Activated CD4-positive, alpha-beta T cell treated with anti-CD3 and anti-CD28 coated beads for 4 hours (primary cell): ENCODE data around the gene ALDH1A3.

ENCODE experiments used
- DNase-seq, 2 donors: peaks; one replicate each; pipeline ENCODE4 v3.0.0-alpha.2; 2020

Gene ALDH1A3

DNA sequence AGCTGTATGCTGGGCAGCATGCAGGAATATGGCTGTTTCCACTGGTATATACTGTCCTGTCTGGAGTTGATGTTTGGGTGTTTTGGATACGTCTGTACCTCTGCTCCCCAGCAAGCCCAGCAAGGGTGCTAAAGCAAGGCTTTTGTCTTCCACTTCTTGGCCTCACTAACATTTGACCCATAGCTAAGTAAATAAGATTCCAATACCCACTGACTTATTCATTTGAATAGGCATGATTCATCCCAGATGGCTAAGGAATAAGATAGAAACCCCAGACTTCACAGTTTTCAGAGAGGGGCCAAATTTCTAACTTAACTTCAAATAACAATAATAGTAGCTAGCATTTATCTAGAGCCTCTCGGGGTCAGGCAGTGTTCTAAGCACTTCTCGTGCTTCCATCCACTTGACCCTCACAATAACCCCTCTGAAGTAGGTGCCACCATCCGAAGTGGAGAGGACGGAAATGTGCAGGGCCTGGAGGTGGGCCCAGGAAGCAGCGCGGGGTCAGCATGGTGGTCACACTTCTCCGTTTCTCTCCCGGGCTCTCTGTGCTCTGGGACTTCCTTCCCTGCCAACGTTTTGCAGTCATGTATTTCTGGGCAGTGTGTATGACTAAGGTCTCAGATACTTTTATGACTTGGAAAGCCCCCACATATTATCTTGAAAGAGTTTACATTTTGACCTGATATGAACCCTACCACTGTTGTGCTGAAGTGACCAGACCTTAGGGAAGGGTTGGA lies 78.9 kb downstream of the ALDH1A3 start:
- DNase-seq: no peak

DNA sequence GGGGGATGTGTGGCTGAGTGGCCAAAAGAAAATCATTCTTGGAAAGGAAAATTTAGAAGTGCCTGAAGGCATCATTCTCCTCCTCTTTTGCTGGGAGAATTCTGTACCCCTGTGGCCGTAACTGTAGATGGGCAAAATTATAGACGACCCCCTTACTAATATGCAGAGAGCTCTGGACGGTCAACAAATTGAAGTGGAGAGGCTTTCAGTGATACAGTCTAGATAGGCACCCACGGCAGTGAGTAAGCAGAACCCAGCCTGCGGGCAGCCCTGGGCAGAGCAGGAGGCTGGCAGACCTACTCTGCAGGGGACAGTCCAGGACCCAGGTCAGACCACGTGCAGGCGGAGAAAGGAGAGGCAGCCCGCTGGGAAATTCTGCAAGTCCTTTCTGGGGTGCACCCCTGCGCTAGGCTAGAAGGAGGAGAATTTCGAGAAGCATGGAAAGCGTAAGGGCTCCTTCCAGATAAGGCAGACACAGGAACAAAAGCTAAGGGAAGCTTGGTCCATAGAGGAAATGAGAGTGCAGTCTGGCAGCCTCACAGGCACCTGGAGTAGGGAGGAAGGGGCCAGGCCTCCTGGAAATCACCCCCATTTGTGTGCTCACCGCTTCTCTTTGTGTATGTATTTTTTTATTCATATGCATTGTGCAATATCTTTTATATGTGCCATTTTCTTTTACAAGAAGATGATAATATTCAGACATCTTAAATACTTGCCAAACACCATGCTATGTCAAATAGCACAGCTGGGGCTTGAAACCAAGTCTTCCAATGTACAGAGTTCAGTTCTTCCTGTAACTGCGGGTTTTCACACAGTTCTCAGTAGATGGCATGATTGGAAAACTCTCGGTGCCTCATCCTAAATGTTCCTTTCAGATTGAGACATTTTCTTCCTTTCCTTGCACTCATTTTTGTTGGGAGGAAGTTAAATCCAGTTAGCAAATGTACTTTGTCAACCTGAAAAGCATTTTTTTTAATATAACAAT lies 79.7 kb downstream of the ALDH1A3 start:
- DNase-seq: no peak
